ENCODE measurements around the gene RBP7.

RBP7 gene

GRCh38 chr1:10032590-10033358 lies 35.7 kb downstream of the RBP7 start, which contains the start of gene UBE4B:
Gene UBE4B (plus strand): TSS chr1:10032958. CDS start chr1:10033671, 713 bp downstream.
- DNase-seq = peak; percentile 99

- DNase-seq = peak; percentile 56
Observed at GRCh38 chr1:10033359-10033845, 36.4 kb downstream of the RBP7 start.

GRCh38 chr1:10042746-10043145 lies 45.7 kb downstream of the RBP7 start:
- no peak for DNase-seq

- DNase-seq = peak; percentile 41
Observed at GRCh38 chr1:10045480-10046355, 48.7 kb downstream of the RBP7 start.

- no peak for DNase-seq
Observed at GRCh38 chr1:10046356-10047085, 49.5 kb downstream of the RBP7 start.

- DNase-seq = no peak
Observed at GRCh38 chr1:10048601-10049000, 51.6 kb downstream of the RBP7 start.

GRCh38 chr1:10050611-10051010 lies 53.6 kb downstream of the RBP7 start:
- no peak for DNase-seq

- DNase-seq = no peak
Observed at GRCh38 chr1:10051656-10052055, 54.6 kb downstream of the RBP7 start.

GRCh38 chr1:10052347-10052746 lies 55.3 kb downstream of the RBP7 start:
- no peak for DNase-seq

- no peak for DNase-seq
Observed at GRCh38 chr1:10054465-10054864, 57.4 kb downstream of the RBP7 start.

GRCh38 chr1:10056599-10056987 lies 59.6 kb downstream of the RBP7 start:
- DNase-seq = no peak

- no peak for DNase-seq
Observed at GRCh38 chr1:10057343-10057742, 60.3 kb downstream of the RBP7 start.

GRCh38 chr1:10057796-10058195 lies 60.8 kb downstream of the RBP7 start:
- DNase-seq = no peak

GRCh38 chr1:10059342-10059718 lies 62.3 kb downstream of the RBP7 start:
- DNase-seq = no peak

- DNase-seq = no peak
Observed at GRCh38 chr1:10060311-10061100, 63.5 kb downstream of the RBP7 start.

GRCh38 chr1:10061276-10061675 lies 64.2 kb downstream of the RBP7 start:
- DNase-seq = no peak

GRCh38 chr1:10063878-10064277 lies 66.8 kb downstream of the RBP7 start:
- DNase-seq = no peak

GRCh38 chr1:10064416-10065343 lies 67.7 kb downstream of the RBP7 start:
- peak; percentile 31 for DNase-seq

- peak; percentile 18 for DNase-seq
Observed at GRCh38 chr1:10065344-10065685, 68.3 kb downstream of the RBP7 start.
